T-cell (primary cell): ENCODE data around the gene TTYH3. TPM values are rescaled to one million over a fixed set of nuclear protein-coding genes. Genes with fewer than 3 reads are reported as not detected.

Experiments
- ATAC-seq, 4 experiments: fragments of 200-7000 bp in 3 of 4; fragments of 150-1000 bp in 1 of 4; cut with Tn5 transposase; replicated peaks in 1 of 4; 1 replicate in 3 of 4; 2 replicates in 1 of 4; pipeline ENCODE4 v1.10.0; 2021; ENCODE audit warnings: moderate library complexity in 3 of 4, mild to moderate bottlenecking in 2 of 4, moderate number of reproducible peaks in 1 of 4
- CTCF ChIA-PET, 2 donors: fragments of 300-600 bp; sonication (Branson Sonifier 250); formaldehyde crosslinking; loops; one replicate each; lab custom pipeline; 2022; ENCODE audit warnings: antibody characterized with exemption in 2 of 2; lab: Charles Lee
- POLR2A ChIA-PET, 2 donors: fragments of 300-600 bp; sonication (Branson Sonifier 250); formaldehyde crosslinking; loops; one replicate each; lab custom pipeline; 2022; ENCODE audit warnings: antibody characterized with exemption in 2 of 2; lab: Charles Lee
- DNase-seq, 35 experiments: peaks; one replicate each; pipeline versions ENCODE4 v3.0.0 to v3.0.0-alpha.2; 2013 to 2023
- H3K27ac ChIP-seq: one replicate; pipeline ENCODE4 v1.5.1; 2013; ENCODE audit warnings: low read length
- H3K27me3 ChIP-seq, 2 experiments: replicated peaks in 1 of 2; 1 replicate in 1 of 2; 2 replicates in 1 of 2; pipeline versions ENCODE4 v1.6.1 to v1.7.0; 2013; ENCODE audit warnings: low read length in 1 of 2, mixed read lengths in 1 of 2; ENCODE audit not compliant: control insufficient read depth in 2 of 2, insufficient read depth in 2 of 2; ENCODE audit errors: extremely low read depth in 1 of 2
- H3K36me3 ChIP-seq, 2 donors: 1 replicate in 1 of 2; 2 replicates in 1 of 2; pipeline versions ENCODE4 v1.6.1 to v1.7.0; 2013; ENCODE audit warnings: low read length in 1 of 2; ENCODE audit not compliant: control insufficient read depth in 2 of 2, insufficient read depth in 1 of 2; ENCODE audit errors: extremely low read depth in 1 of 2
- H3K4me1 ChIP-seq, 2 experiments: 1 replicate in 1 of 2; 2 replicates in 1 of 2; pipeline versions ENCODE4 v1.6.1 to v1.7.0; 2013; ENCODE audit warnings: low read length in 2 of 2, mixed read lengths in 1 of 2; ENCODE audit not compliant: insufficient read depth in 2 of 2, control insufficient read depth in 1 of 2; ENCODE audit errors: extremely low read depth in 1 of 2
- H3K4me3 ChIP-seq, 2 donors: 1 replicate in 1 of 2; 2 replicates in 1 of 2; pipeline versions ENCODE4 v1.5.1 to v1.7.0; 2013; ENCODE audit warnings: mild to moderate bottlenecking in 2 of 2, low read length in 1 of 2, moderate library complexity in 1 of 2; ENCODE audit not compliant: control insufficient read depth in 1 of 2; ENCODE audit errors: extremely low read depth in 1 of 2
- H3K9me3 ChIP-seq: 2 replicates; pipeline ENCODE4 v1.7.0; 2013
- H3K27ac Mint-ChIP-seq, 2 donors: one replicate each; pipeline ENCODE4 v1.8.0; 2020 to 2021; ENCODE audit warnings: mild to moderate bottlenecking in 2 of 2, mixed read lengths in 2 of 2
- H3K27me3 Mint-ChIP-seq, 2 donors: one replicate each; pipeline ENCODE4 v1.8.0; 2021 to 2022; ENCODE audit warnings: mixed read lengths in 2 of 2
- H3K36me3 Mint-ChIP-seq: one replicate; pipeline ENCODE4 v1.8.0; 2021; ENCODE audit warnings: mixed read lengths
- H3K4me1 Mint-ChIP-seq, 3 donors: one replicate each; pipeline ENCODE4 v1.8.0; 2020 to 2022; ENCODE audit warnings: mixed read lengths in 3 of 3, mild to moderate bottlenecking in 1 of 3
- H3K4me3 Mint-ChIP-seq, 3 donors: one replicate each; pipeline ENCODE4 v1.8.0; 2020 to 2022; ENCODE audit warnings: mild to moderate bottlenecking in 3 of 3, mixed read lengths in 3 of 3, moderate library complexity in 3 of 3
- H3K9me3 Mint-ChIP-seq, 3 donors: one replicate each; pipeline ENCODE4 v1.8.0; 2020 to 2022; ENCODE audit warnings: mixed read lengths in 3 of 3
- WGBS: methylation state at CpG from one replicate; pipeline ENCODE4 v1.1.5; 2013; ENCODE audit warnings: missing lambda C conversion rate; ENCODE audit not compliant: insufficient coverage; 5-methylcytosine and 5-hydroxymethylcytosine counted together
- total RNA-seq, 35 experiments: library from RNA in 6 of 35; stranded (reverse) in 6 of 35; fragments of 120-200 nt in 1 of 35; gene quantifications; one replicate each; pipeline versions ENCODE4 v1.2.1 to v1.2.4 and lab custom pipeline; 2013 to 2026

The TTYH3 gene
- total RNA-seq, 5 donors from 2014 or later (not counting 1 experiment from before 2014, with no cell fraction given): 11.5 to 17.7 (median 14.5) TPM

DNA sequence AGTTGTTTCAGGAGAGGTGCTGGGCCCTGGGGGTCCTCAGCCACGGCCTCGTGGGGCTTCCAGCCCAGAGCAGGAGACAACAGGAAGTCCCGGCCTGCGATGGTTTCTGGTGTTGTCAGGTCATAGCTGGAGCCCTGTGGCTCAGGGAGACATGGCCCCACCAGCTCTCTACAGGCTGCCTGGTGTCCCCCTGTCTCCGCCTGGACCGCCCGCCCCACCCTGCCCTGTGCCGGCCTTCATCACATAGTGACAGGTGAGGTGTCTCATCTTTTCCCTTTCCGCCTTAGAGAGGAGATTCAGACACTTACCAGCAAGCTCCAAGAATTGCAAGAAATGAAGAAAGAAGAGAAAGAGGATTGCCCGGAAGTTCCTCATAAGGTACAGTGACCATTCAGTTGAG, 37.2 kb upstream of the TTYH3 start:
- Histone ChIP-seq H3K4me1 (no peaks in the 10 kb centered on the region), H3K9me3 (no peaks in the 10 kb centered on the region), H3K27me3 (no peaks in the 10 kb centered on the region), H3K4me3 (no peak overlapping the region), H3K27ac (no peak overlapping the region), H3K36me3 (peaks cover 12 to 16% of the 10 kb centered on the region in 2 donors)
- H3K36me3 Mint-ChIP-seq: peaks cover 28% of the 10 kb centered on the region
- CTCF ChIA-PET: no interaction called here
- POLR2A ChIA-PET: no interaction called here
- H3K4me3 Mint-ChIP-seq: no peak overlapping the region
- ATAC-seq (no peak), DNase-seq (no peak)
- H3K27me3 Mint-ChIP-seq: no peaks in the 10 kb centered on the region
- no peaks in the 10 kb centered on the region for H3K9me3 Mint-ChIP-seq
- H3K4me1 Mint-ChIP-seq: no peaks in the 10 kb centered on the region
- H3K27ac Mint-ChIP-seq: no peak overlapping the region
- 96% methylated on average over 4 of the region's 10 CpGs for WGBS

DNA sequence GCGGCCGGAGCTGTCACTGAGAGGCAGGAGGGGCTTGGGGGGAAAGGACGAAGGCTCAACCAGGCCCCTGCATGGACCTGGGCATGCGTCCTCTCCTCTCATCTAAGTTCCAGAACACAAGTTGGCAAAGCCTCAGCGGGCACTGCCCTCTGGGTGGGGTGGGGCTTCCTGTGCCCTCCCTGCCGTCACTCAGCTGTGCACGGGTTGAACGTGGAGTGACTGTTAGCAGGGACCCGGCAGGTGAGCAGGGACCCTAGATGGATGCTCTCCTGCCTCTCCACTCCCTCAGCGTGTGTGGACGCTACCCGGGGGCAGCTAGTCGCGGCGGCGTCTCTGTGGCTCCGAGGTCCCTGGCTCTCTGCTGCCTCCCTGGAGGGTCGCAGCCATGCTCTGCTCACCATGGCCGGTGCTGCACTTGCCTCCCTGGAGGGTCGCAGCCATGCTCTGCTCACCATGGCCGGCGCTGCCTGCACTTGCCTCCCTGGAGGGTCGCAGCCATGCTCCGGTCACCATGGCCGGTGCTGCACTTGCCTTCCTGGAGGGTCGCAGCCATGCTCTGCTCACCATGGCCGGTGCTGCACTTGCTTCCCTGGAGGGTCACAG, 36.4 kb upstream of the TTYH3 start:
- no peaks in the 10 kb centered on the region for H3K4me1 ChIP-seq
- peaks cover 29% of the 10 kb centered on the region for H3K36me3 Mint-ChIP-seq
- H3K27me3 Mint-ChIP-seq: no peaks in the 10 kb centered on the region
- H3K4me1 Mint-ChIP-seq: no peaks in the 10 kb centered on the region
- CTCF ChIA-PET: no interaction called here
- POLR2A ChIA-PET: no interaction called here
- no peaks in the 10 kb centered on the region for H3K27me3 ChIP-seq
- peaks cover 12 to 18% of the 10 kb centered on the region in 2 donors for H3K36me3 ChIP-seq
- H3K9me3 Mint-ChIP-seq: no peaks in the 10 kb centered on the region
- no peak overlapping the region for H3K4me3 ChIP-seq
- no peak overlapping the region for H3K27ac Mint-ChIP-seq
- H3K4me3 Mint-ChIP-seq: no peak overlapping the region
- ATAC-seq: no peak
- no peak for DNase-seq
- 88% methylated on average over 21 of the region's 27 CpGs for WGBS
- H3K9me3 ChIP-seq: no peaks in the 10 kb centered on the region
- H3K27ac ChIP-seq: no peak overlapping the region

DNA sequence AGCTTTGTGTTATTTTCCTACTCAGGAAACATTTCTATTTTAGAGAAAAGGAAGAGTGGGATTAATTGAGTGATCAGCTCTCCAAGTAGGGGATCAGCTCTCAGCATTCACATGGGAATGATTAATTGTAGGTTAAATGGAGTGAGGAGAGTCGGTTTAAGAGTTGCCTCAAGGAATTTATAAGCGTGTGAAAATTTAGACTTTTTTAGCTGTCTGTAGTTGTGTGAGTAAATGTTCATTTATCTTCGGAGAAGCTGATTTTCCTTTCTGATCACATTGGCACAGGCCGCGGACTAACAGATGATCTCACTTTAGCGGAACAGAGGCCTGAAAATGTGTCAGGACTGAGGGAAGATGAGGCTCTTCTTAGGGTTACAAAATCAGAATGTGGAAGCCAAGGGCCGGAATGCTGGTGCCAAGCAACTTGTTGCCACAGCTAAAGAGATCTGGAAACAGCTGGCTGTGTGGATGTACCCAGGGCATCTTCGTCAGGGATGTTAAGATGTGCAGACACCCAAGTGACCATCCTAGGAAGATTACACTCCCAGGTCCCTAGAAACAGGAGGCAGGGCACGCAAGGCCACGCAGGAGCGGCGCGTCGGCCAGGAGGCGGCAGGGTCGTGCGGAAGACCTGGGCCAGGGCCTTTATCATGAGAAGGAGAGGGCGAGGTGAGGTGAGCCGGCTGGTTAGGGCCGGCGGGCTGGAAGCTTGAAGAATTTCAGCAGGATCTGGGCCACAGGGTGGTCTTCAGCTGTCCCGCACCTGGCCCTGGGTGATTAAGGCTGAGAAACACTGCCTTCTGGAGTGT, 35.1 kb upstream of the TTYH3 start:
- no peak overlapping the region for H3K4me3 Mint-ChIP-seq
- ATAC-seq (no peak), DNase-seq (no peak)
- Histone ChIP-seq H3K36me3 (peaks cover 12 to 18% of the 10 kb centered on the region in 2 donors), H3K4me3 (no peak overlapping the region), H3K27ac (no peak overlapping the region), H3K4me1 (no peaks in the 10 kb centered on the region), H3K9me3 (no peaks in the 10 kb centered on the region), H3K27me3 (no peaks in the 10 kb centered on the region)
- ChIA-PET POLR2A (interaction anchor here in 1 of 2 donors (0.6 kb wide), 1 partner anchor 934 kb away, joined by 3 read pairs; no protein-coding TSS in a partner anchor), CTCF (interaction anchor here in 1 of 2 donors (0.6 to 0.7 kb wide), 2 partner anchors 36 to 561 kb away, joined by 3 to 5 read pairs; no protein-coding TSS in a partner anchor)
- H3K27me3 Mint-ChIP-seq: no peaks in the 10 kb centered on the region
- H3K36me3 Mint-ChIP-seq: peaks cover 30% of the 10 kb centered on the region
- WGBS: 91% methylated on average over 18 of the region's 22 CpGs
- H3K27ac Mint-ChIP-seq: no peak overlapping the region
- H3K9me3 Mint-ChIP-seq: no peaks in the 10 kb centered on the region
- H3K4me1 Mint-ChIP-seq: no peaks in the 10 kb centered on the region

DNA sequence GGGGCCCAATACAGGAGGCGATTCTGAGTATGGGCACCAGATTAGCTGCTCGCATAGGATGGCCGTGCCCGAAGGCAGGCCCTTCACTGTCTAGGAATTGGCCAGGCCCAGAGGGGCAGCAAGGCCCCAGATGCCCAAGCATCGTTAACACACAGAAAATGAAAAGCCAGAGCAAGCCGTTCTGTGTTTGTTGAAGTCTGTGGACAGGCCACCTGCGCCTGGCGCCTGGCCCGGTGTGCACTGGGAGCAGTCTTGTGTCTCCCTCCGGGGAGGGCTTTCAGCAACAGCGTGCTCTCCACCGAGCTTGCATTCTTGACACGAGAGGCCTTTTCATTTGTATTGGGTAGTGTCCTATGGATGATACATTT, 34.5 kb upstream of the TTYH3 start:
- peaks cover 11 to 18% of the 10 kb centered on the region in 2 donors for H3K36me3 ChIP-seq
- H3K27me3 Mint-ChIP-seq: no peaks in the 10 kb centered on the region
- no peak for DNase-seq
- no peak overlapping the region for H3K4me3 ChIP-seq
- H3K27ac Mint-ChIP-seq: no peak overlapping the region
- H3K27me3 ChIP-seq: no peaks in the 10 kb centered on the region
- WGBS: 95% methylated on average over 11 of the region's 13 CpGs
- H3K4me3 Mint-ChIP-seq: no peak overlapping the region
- peaks cover 29% of the 10 kb centered on the region for H3K36me3 Mint-ChIP-seq
- H3K4me1 Mint-ChIP-seq: no peaks in the 10 kb centered on the region
- no peaks in the 10 kb centered on the region for H3K9me3 Mint-ChIP-seq
- no peaks in the 10 kb centered on the region for H3K4me1 ChIP-seq
- ChIA-PET CTCF (no interaction called here), POLR2A (no interaction called here)
- no peak overlapping the region for H3K27ac ChIP-seq
- H3K9me3 ChIP-seq: no peaks in the 10 kb centered on the region
- ATAC-seq: no peak

DNA sequence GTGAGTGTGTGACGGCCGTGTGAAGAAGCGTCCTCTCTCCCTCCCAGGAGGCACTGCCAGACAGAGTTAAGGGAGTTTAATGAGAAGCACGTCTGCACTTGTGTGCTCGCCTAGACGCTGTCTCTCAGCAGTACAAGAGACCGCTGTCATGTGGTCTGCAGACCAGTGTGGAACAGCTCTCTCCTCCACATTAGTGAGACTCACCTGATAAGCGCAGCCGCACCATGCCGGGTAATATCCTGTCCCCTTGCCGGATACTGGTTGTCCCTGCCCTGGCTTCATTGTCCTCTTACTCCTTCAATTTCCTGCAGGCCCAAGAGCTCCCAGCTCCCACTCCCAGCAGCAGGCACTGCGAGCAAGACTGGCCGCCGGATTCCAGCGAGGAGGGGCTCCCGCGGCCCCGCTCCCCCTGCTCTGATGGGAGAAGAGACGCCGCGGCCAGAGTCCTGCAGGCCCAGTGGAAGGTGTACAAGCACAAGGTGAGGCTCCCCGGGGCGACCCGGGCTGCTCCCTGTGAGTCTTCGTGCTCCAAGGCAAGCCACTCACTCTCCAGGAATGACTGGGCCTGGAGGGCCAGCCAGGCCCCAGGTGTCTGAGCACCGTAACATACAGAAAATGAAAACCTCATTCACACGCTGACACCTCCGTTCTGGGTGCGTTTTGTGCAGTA, 33.5 kb upstream of the TTYH3 start:
- ChIA-PET POLR2A (no interaction called here), CTCF (no interaction called here)
- Mint-ChIP-seq H3K27ac (no peak overlapping the region), H3K9me3 (no peaks in the 10 kb centered on the region), H3K4me3 (no peak overlapping the region), H3K27me3 (no peaks in the 10 kb centered on the region), H3K36me3 (peaks cover 25% of the 10 kb centered on the region), H3K4me1 (peaks cover 0 to 2% (median 0%) of the 10 kb centered on the region in 3 donors)
- H3K36me3 ChIP-seq: peaks cover 3 to 11% of the 10 kb centered on the region in 2 donors
- H3K4me1 ChIP-seq: no peaks in the 10 kb centered on the region
- no peaks in the 10 kb centered on the region for H3K9me3 ChIP-seq
- no peak for DNase-seq
- no peaks in the 10 kb centered on the region for H3K27me3 ChIP-seq
- H3K4me3 ChIP-seq: no peak overlapping the region
- no peak for ATAC-seq
- H3K27ac ChIP-seq: no peak overlapping the region
- WGBS: 90% methylated on average over 18 of the region's 29 CpGs

DNA sequence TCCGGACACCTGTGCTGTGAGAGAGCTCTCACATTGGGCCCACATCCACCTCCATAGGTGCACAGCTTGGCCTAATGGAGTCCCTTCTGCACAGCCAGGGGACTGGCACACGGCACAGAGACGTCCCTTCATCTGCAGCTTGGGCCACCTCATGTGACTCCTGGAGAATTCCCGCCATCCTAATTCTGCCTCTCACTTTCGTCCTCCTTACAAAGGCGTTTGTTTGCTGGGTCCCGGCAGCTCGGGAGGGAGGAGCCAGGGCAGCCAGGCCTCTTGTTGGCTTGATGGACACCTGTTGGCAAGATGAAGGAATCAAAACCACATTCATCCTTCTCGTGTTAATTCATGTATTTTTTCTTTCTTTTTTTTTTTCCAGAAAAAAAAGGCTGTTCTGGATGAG, 30.7 kb upstream of the TTYH3 start:
- H3K36me3 ChIP-seq: peaks cover 2 to 3% of the 10 kb centered on the region in 2 donors
- no peak for ATAC-seq
- Mint-ChIP-seq H3K4me1 (peaks cover 0 to 2% (median 0%) of the 10 kb centered on the region in 3 donors), H3K27me3 (no peaks in the 10 kb centered on the region), H3K9me3 (no peaks in the 10 kb centered on the region), H3K36me3 (peaks cover 16% of the 10 kb centered on the region), H3K4me3 (no peak overlapping the region), H3K27ac (no peak overlapping the region)
- WGBS: 85% methylated on average over 4 of the region's 9 CpGs
- no peak overlapping the region for H3K4me3 ChIP-seq
- H3K4me1 ChIP-seq: no peaks in the 10 kb centered on the region
- no peaks in the 10 kb centered on the region for H3K27me3 ChIP-seq
- ChIA-PET CTCF (no interaction called here), POLR2A (no interaction called here)
- H3K27ac ChIP-seq: no peak overlapping the region
- DNase-seq: no peak
- no peaks in the 10 kb centered on the region for H3K9me3 ChIP-seq
